GM12878 (cell line): Measurements from ENCODE around the gene NSL1. TPM values are rescaled to one million over a fixed set of nuclear protein-coding genes. Genes with fewer than 3 reads are reported as not detected.

Experiments
- BACH1 ChIP-seq: fragments of 450-650 bp; IDR thresholded peaks from 2 replicates; pipeline ENCODE4 v1.6.1; 2017; ENCODE audit warnings: mild to moderate bottlenecking, borderline replicate concordance
- BHLHE40 ChIP-seq, 2 experiments: fragments of 450-650 bp in 1 of 2; IDR thresholded peaks; 2 replicates each; pipeline ENCODE4 v1.6.1; 2011 to 2017; ENCODE audit warnings: low read depth in 2 of 2, borderline replicate concordance in 1 of 2, improper control_type of control experiment in 1 of 2, low read length in 1 of 2, mild to moderate bottlenecking in 1 of 2
- CBX5 ChIP-seq: sonication (generic); IDR thresholded peaks from 2 replicates; pipeline ENCODE4 v1.6.1; 2016; ENCODE audit warnings: low read depth, moderate library complexity, mild to moderate bottlenecking, inconsistent platforms
- CREB1 ChIP-seq: IDR thresholded peaks from 2 replicates; pipeline ENCODE4 v1.6.1; 2012; ENCODE audit warnings: low read depth, mild to moderate bottlenecking, inconsistent platforms
- EED ChIP-seq: sonication (generic); IDR thresholded peaks from 2 replicates; pipeline ENCODE4 v1.6.1; 2016; ENCODE audit warnings: antibody characterized with exemption, low read depth
- IKZF1 ChIP-seq: fragments of 450-650 bp; conservative IDR thresholded peaks from 2 replicates; pipeline ENCODE4 v1.6.1; 2017; ENCODE audit warnings: antibody characterized with exemption, mild to moderate bottlenecking
- IKZF2 ChIP-seq, 2 experiments: fragments of 450-650 bp; IDR thresholded peaks; 2 replicates each; pipeline ENCODE4 v1.6.1; 2017; ENCODE audit warnings: mild to moderate bottlenecking in 2 of 2, moderate library complexity in 2 of 2
- MXI1 ChIP-seq: fragments of 150-350 bp; IDR thresholded peaks from 2 replicates; pipeline ENCODE4 v1.6.1; 2011; ENCODE audit warnings: low read depth, mild to moderate bottlenecking, inconsistent platforms, low read length, improper control_type of control experiment
- PAX8 ChIP-seq: fragments of 450-650 bp; IDR thresholded peaks from 2 replicates; pipeline ENCODE4 v1.6.1; 2017; ENCODE audit warnings: mild to moderate bottlenecking, moderate library complexity
- RUNX3 ChIP-seq: IDR thresholded peaks from 2 replicates; pipeline ENCODE4 v1.6.1; 2012; ENCODE audit warnings: low read length, inconsistent platforms
- SIN3A ChIP-seq: IDR thresholded peaks from 2 replicates; pipeline ENCODE4 v1.6.1; 2012; ENCODE audit warnings: low read depth, low read length, improper control_type of control experiment
- SMARCA5 ChIP-seq: fragments of 450-650 bp; IDR thresholded peaks from 2 replicates; pipeline ENCODE4 v1.6.1; 2017; ENCODE audit warnings: mild to moderate bottlenecking
- TCF12 ChIP-seq: IDR thresholded peaks from 2 replicates; pipeline ENCODE4 v1.6.1; 2011; ENCODE audit warnings: low read depth, mild to moderate bottlenecking, low read length
- YY1 ChIP-seq: IDR thresholded peaks from 2 replicates; pipeline ENCODE4 v1.6.1; 2011; ENCODE audit warnings: low read depth, mild to moderate bottlenecking, low read length
- polyA plus RNA-seq, 11 experiments: library from polyadenylated mRNA; depleted of rRNA in 4 of 11; unstranded in 6 of 11; stranded (reverse) in 5 of 11; fragments of >200 nt; fragmentation: Nextera tagmentation in 4 of 11; fragmentation: Illumina TruSeq in 1 of 11; extraction: Ambion mirVana in 4 of 11; extraction: Trizol in 1 of 11; gene quantifications; 1 replicate in 1 of 11; 2 replicates in 10 of 11; pipeline versions ENCODE4 v1.2.1 to v1.2.3, GENCODE V29; 2011 to 2016; ENCODE audit warnings: inconsistent platforms in 2 of 11, missing spikeins in 2 of 11, low read depth in 1 of 11
- total RNA-seq, 4 experiments: library from RNA; depleted of rRNA in 3 of 4; stranded (reverse); fragments of >200 nt in 3 of 4; fragmentation: Illumina TruSeq in 1 of 4; extraction: Trizol in 1 of 4; gene quantifications; 2 replicates each; pipeline versions ENCODE4 v1.2.1 to v1.2.3, GENCODE V29; 2013 to 2021
- TF ChIP-seq, protein P1 (sequence below): IDR thresholded peaks from 2 replicates; pipeline ENCODE4 v1.6.1; 2011; ENCODE audit warnings: borderline replicate concordance, low read depth, mild to moderate bottlenecking, moderate library complexity, mixed read lengths, low read length; ENCODE audit not compliant: insufficient read depth; ENCODE audit errors: extremely low read length
- TF ChIP-seq, protein P2 (sequence below): IDR thresholded peaks from 2 replicates; pipeline ENCODE4 v1.6.1; 2011; ENCODE audit warnings: low read depth, low read length, improper control_type of control experiment, borderline replicate concordance
- TF ChIP-seq, protein P3 (sequence below): fragments of 450-650 bp; IDR thresholded peaks from 2 replicates; pipeline ENCODE4 v1.6.1; 2017; ENCODE audit warnings: low read depth, mild to moderate bottlenecking, moderate library complexity
- TF ChIP-seq, protein P4 (sequence below): IDR thresholded peaks from 2 replicates; pipeline ENCODE4 v1.6.1; 2012; ENCODE audit warnings: improper control_type of control experiment, low read depth, low read length; ENCODE audit not compliant: insufficient replicate concordance
- TF ChIP-seq, protein P5 (sequence below), 3 experiments: IDR thresholded peaks in 2 of 3; conservative IDR thresholded peaks in 1 of 3; 2 replicates each; pipeline ENCODE4 v1.5.1; 2011; ENCODE audit warnings: low read depth in 3 of 3, low read length in 3 of 3, mild to moderate bottlenecking in 3 of 3, control low read depth in 2 of 3, moderate library complexity in 2 of 3, inconsistent platforms in 1 of 3, mixed read lengths in 1 of 3; ENCODE audit not compliant: control insufficient read depth in 2 of 3, insufficient read depth in 1 of 3; ENCODE audit errors: extremely low read depth in 1 of 3

Gene NSL1
- total and polyA plus RNA-seq, 10 of the 15 experiments (the other 5 are each of a cell fraction or from before 2014, with no cell fraction given): 36.7 to 74.2 (median 46.4) TPM

DNA sequence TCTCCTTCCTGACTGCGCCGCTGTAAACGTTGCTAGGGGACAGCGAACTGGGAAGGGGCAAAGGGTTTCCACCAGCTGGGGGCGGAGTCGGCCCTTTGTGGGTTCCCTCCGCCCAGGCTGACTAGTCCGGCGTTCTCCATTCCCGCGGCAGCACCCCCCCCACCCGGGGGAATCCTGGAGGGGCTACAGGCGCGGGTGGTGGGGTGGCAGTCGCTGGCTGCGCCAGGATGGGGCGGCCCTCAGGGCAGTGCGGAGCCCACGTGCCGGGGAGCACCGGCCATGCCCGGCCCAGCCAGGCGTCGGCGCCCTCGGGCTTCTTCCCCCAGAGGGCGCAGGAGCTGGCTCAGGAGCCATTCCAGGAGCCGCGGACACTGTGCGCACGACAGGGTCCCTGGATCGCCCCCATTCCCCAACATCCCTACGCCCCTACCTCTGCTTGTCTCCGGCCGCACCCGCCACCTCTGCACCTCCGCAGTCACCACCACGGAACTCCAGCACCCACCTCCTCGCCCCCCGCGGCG lies 92.4 kb downstream of the NSL1 start (continued):
- TF ChIP-seq IKZF1 (peak; percentile 85), TCF12 (0 out of 2 replicates have a peak, but pooled peaks have one; percentile 25), PAX8 (no peak), SIN3A (peak; percentile 41; the same call in 1 of the 2 replicates), SMARCA5 (peak; percentile 81; the same call in 1 of the 2 replicates), BHLHE40 (IDR thresholded peaks at IDR 0.05; ENCODE audit: borderline replicate concordance in 1 of 2, low read depth in 2 of 2, low read length in 1 of 2) (peak; percentile 89 to 97), YY1 (peak; percentile 89), BACH1 (peak; percentile 9; the same call in 1 of the 2 replicates), CBX5 (no peak), EED (peak; percentile 35), CREB1 (0 out of 2 replicates have a peak, but pooled peaks have one; percentile 37), MXI1 (peak; percentile 66; the same call in 1 of the 2 replicates), IKZF2 (IDR thresholded peaks at IDR 0.05) (peak; percentile 34 to 62; a peak in 3 of 4 replicates), RUNX3 (peak; percentile 39)
- TF ChIP-seq, protein P1, sequence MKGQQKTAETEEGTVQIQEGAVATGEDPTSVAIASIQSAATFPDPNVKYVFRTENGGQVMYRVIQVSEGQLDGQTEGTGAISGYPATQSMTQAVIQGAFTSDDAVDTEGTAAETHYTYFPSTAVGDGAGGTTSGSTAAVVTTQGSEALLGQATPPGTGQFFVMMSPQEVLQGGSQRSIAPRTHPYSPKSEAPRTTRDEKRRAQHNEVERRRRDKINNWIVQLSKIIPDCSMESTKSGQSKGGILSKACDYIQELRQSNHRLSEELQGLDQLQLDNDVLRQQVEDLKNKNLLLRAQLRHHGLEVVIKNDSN: peak; percentile 76
- TF ChIP-seq, protein P2, sequence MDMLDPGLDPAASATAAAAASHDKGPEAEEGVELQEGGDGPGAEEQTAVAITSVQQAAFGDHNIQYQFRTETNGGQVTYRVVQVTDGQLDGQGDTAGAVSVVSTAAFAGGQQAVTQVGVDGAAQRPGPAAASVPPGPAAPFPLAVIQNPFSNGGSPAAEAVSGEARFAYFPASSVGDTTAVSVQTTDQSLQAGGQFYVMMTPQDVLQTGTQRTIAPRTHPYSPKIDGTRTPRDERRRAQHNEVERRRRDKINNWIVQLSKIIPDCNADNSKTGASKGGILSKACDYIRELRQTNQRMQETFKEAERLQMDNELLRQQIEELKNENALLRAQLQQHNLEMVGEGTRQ: peak; percentile 18; the same call in 1 of the 2 replicates
- TF ChIP-seq, protein P3, sequence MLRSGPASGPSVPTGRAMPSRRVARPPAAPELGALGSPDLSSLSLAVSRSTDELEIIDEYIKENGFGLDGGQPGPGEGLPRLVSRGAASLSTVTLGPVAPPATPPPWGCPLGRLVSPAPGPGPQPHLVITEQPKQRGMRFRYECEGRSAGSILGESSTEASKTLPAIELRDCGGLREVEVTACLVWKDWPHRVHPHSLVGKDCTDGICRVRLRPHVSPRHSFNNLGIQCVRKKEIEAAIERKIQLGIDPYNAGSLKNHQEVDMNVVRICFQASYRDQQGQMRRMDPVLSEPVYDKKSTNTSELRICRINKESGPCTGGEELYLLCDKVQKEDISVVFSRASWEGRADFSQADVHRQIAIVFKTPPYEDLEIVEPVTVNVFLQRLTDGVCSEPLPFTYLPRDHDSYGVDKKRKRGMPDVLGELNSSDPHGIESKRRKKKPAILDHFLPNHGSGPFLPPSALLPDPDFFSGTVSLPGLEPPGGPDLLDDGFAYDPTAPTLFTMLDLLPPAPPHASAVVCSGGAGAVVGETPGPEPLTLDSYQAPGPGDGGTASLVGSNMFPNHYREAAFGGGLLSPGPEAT: 0 out of 2 replicates have a peak, but pooled peaks have one; percentile 15
- TF ChIP-seq, protein P4, sequence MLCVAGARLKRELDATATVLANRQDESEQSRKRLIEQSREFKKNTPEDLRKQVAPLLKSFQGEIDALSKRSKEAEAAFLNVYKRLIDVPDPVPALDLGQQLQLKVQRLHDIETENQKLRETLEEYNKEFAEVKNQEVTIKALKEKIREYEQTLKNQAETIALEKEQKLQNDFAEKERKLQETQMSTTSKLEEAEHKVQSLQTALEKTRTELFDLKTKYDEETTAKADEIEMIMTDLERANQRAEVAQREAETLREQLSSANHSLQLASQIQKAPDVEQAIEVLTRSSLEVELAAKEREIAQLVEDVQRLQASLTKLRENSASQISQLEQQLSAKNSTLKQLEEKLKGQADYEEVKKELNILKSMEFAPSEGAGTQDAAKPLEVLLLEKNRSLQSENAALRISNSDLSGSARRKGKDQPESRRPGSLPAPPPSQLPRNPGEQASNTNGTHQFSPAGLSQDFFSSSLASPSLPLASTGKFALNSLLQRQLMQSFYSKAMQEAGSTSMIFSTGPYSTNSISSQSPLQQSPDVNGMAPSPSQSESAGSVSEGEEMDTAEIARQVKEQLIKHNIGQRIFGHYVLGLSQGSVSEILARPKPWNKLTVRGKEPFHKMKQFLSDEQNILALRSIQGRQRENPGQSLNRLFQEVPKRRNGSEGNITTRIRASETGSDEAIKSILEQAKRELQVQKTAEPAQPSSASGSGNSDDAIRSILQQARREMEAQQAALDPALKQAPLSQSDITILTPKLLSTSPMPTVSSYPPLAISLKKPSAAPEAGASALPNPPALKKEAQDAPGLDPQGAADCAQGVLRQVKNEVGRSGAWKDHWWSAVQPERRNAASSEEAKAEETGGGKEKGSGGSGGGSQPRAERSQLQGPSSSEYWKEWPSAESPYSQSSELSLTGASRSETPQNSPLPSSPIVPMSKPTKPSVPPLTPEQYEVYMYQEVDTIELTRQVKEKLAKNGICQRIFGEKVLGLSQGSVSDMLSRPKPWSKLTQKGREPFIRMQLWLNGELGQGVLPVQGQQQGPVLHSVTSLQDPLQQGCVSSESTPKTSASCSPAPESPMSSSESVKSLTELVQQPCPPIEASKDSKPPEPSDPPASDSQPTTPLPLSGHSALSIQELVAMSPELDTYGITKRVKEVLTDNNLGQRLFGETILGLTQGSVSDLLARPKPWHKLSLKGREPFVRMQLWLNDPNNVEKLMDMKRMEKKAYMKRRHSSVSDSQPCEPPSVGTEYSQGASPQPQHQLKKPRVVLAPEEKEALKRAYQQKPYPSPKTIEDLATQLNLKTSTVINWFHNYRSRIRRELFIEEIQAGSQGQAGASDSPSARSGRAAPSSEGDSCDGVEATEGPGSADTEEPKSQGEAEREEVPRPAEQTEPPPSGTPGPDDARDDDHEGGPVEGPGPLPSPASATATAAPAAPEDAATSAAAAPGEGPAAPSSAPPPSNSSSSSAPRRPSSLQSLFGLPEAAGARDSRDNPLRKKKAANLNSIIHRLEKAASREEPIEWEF: no peak
- TF ChIP-seq, protein P5, sequence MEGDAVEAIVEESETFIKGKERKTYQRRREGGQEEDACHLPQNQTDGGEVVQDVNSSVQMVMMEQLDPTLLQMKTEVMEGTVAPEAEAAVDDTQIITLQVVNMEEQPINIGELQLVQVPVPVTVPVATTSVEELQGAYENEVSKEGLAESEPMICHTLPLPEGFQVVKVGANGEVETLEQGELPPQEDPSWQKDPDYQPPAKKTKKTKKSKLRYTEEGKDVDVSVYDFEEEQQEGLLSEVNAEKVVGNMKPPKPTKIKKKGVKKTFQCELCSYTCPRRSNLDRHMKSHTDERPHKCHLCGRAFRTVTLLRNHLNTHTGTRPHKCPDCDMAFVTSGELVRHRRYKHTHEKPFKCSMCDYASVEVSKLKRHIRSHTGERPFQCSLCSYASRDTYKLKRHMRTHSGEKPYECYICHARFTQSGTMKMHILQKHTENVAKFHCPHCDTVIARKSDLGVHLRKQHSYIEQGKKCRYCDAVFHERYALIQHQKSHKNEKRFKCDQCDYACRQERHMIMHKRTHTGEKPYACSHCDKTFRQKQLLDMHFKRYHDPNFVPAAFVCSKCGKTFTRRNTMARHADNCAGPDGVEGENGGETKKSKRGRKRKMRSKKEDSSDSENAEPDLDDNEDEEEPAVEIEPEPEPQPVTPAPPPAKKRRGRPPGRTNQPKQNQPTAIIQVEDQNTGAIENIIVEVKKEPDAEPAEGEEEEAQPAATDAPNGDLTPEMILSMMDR (IDR thresholded peaks at IDR 0.05 in 2 of 3, conservative IDR thresholded peaks at IDR 0.05 in 1 of 3; ENCODE audit: control insufficient read depth in 2 of 3, extremely low read depth in 1 of 3, insufficient read depth in 1 of 3, low read depth in 3 of 3, low read length in 3 of 3): peak; percentile 48 to 79 (median 71)
